ENCODE data around the gene OXSM.

DNA sequence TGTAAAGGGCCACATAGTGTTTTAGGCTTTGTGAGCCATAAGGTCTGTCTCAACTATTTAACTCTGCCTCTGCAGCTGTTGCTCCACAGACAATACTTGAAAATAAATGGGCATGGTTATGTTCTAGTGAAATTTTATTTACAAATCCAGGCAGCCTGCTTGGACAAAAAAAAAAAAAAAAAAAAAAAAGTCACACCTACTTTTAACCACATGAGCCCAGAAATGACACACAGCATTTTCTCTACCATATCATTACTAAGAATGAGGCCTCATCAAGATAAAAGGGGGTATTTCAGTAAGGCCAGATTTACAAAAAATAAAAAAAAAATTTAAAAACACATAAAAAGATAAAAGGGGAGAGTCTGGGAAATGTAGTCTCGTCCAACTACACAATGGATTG lies 4.9 kb upstream of the OXSM start:
- TF ChIP-seq CHD1 (IDR thresholded peaks at IDR 0.05; ENCODE audit: low read depth, low read length) = no peak
- TF ChIP-seq EGR1 (IDR thresholded peaks at IDR 0.05; ENCODE audit: borderline replicate concordance in 1 of 2, low read depth in 2 of 2, low read length in 2 of 2) = no peak
- no peak for TF ChIP-seq NR2C2 (IDR thresholded peaks at IDR 0.05; ENCODE audit: borderline replicate concordance, control insufficient read depth, insufficient read length, low read depth)
- TF ChIP-seq, protein P1, sequence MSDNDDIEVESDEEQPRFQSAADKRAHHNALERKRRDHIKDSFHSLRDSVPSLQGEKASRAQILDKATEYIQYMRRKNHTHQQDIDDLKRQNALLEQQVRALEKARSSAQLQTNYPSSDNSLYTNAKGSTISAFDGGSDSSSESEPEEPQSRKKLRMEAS (IDR thresholded peaks at IDR 0.05; ENCODE audit: low read depth, low read length) = no peak
- TF ChIP-seq, protein P2, sequence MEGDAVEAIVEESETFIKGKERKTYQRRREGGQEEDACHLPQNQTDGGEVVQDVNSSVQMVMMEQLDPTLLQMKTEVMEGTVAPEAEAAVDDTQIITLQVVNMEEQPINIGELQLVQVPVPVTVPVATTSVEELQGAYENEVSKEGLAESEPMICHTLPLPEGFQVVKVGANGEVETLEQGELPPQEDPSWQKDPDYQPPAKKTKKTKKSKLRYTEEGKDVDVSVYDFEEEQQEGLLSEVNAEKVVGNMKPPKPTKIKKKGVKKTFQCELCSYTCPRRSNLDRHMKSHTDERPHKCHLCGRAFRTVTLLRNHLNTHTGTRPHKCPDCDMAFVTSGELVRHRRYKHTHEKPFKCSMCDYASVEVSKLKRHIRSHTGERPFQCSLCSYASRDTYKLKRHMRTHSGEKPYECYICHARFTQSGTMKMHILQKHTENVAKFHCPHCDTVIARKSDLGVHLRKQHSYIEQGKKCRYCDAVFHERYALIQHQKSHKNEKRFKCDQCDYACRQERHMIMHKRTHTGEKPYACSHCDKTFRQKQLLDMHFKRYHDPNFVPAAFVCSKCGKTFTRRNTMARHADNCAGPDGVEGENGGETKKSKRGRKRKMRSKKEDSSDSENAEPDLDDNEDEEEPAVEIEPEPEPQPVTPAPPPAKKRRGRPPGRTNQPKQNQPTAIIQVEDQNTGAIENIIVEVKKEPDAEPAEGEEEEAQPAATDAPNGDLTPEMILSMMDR (IDR thresholded peaks at IDR 0.05 in 2 of 3, conservative IDR thresholded peaks at IDR 0.05 in 1 of 3; ENCODE audit: control insufficient read depth in 2 of 3, extremely low read depth in 1 of 3, insufficient read depth in 1 of 3, low read depth in 3 of 3, low read length in 3 of 3) = no peak
- 0 out of 2 replicates have a peak, but pooled peaks have one; percentile 12 for TF ChIP-seq JUNB (IDR thresholded peaks at IDR 0.05)
- TF ChIP-seq RFX5 (IDR thresholded peaks at IDR 0.05; ENCODE audit: low read depth, low read length) = no peak
- TF ChIP-seq ZNF207 (IDR thresholded peaks at IDR 0.05; ENCODE audit: borderline replicate concordance) = no peak
- TF ChIP-seq, protein P3, sequence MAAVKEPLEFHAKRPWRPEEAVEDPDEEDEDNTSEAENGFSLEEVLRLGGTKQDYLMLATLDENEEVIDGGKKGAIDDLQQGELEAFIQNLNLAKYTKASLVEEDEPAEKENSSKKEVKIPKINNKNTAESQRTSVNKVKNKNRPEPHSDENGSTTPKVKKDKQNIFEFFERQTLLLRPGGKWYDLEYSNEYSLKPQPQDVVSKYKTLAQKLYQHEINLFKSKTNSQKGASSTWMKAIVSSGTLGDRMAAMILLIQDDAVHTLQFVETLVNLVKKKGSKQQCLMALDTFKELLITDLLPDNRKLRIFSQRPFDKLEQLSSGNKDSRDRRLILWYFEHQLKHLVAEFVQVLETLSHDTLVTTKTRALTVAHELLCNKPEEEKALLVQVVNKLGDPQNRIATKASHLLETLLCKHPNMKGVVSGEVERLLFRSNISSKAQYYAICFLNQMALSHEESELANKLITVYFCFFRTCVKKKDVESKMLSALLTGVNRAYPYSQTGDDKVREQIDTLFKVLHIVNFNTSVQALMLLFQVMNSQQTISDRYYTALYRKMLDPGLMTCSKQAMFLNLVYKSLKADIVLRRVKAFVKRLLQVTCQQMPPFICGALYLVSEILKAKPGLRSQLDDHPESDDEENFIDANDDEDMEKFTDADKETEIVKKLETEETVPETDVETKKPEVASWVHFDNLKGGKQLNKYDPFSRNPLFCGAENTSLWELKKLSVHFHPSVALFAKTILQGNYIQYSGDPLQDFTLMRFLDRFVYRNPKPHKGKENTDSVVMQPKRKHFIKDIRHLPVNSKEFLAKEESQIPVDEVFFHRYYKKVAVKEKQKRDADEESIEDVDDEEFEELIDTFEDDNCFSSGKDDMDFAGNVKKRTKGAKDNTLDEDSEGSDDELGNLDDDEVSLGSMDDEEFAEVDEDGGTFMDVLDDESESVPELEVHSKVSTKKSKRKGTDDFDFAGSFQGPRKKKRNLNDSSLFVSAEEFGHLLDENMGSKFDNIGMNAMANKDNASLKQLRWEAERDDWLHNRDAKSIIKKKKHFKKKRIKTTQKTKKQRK (IDR thresholded peaks at IDR 0.05; ENCODE audit: low read depth, low read length) = no peak
- TF ChIP-seq, protein P4, sequence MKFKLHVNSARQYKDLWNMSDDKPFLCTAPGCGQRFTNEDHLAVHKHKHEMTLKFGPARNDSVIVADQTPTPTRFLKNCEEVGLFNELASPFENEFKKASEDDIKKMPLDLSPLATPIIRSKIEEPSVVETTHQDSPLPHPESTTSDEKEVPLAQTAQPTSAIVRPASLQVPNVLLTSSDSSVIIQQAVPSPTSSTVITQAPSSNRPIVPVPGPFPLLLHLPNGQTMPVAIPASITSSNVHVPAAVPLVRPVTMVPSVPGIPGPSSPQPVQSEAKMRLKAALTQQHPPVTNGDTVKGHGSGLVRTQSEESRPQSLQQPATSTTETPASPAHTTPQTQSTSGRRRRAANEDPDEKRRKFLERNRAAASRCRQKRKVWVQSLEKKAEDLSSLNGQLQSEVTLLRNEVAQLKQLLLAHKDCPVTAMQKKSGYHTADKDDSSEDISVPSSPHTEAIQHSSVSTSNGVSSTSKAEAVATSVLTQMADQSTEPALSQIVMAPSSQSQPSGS (IDR thresholded peaks at IDR 0.05; ENCODE audit: low read length) = no peak
- TF ChIP-seq, protein P5, sequence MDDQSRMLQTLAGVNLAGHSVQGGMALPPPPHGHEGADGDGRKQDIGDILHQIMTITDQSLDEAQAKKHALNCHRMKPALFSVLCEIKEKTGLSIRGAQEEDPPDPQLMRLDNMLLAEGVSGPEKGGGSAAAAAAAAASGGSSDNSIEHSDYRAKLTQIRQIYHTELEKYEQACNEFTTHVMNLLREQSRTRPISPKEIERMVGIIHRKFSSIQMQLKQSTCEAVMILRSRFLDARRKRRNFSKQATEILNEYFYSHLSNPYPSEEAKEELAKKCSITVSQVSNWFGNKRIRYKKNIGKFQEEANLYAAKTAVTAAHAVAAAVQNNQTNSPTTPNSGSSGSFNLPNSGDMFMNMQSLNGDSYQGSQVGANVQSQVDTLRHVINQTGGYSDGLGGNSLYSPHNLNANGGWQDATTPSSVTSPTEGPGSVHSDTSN (IDR thresholded peaks at IDR 0.05; ENCODE audit: insufficient replicate concordance, low read depth, low read length) = no peak
- no peak for TF ChIP-seq HDGF (IDR thresholded peaks at IDR 0.05)
- no peak for TF ChIP-seq CEBPB (IDR thresholded peaks at IDR 0.05; ENCODE audit: borderline replicate concordance in 1 of 2, low read depth in 2 of 2, low read length in 2 of 2)
